HepG2 (cell line): Measurements from ENCODE around the gene TRPV5. TPM values are rescaled to one million over a fixed set of nuclear protein-coding genes. Genes with fewer than 3 reads are reported as not detected.

ENCODE experiments used
- ATAC-seq: fragments of 200-7000 bp; cut with Tn5 transposase; 3 replicates; pipeline ENCODE4 v1.9.1; 2020; ENCODE audit warnings: mild to moderate bottlenecking, moderate library complexity
- BruUV-seq: library from RNA; stranded (reverse); fragments of 400-500 nt; replicated peaks from 2 replicates; lab custom pipeline; 2021; lab: Mats Ljungman, UMichigan
- CTCF ChIA-PET: fragments of 300-600 bp; formaldehyde crosslinking; extraction: SDS; loops from one replicate; lab custom pipeline; 2021; ENCODE audit warnings: low total read pairs, inconsistent platforms, low intra/inter-chr PET ratio; lab: Yijun Ruan, JAX
- POLR2A ChIA-PET: fragments of 350-600 bp; sonication (Branson Sonifier 250); formaldehyde crosslinking; loops from one replicate; lab custom pipeline; 2020; ENCODE audit warnings: antibody characterized with exemption, inconsistent platforms; lab: Yijun Ruan, JAX
- DNase-seq: peaks from one replicate; pipeline ENCODE4 v3.0.0-alpha.2; 2015; ENCODE audit warnings: low spot score
- FAIRE-seq: peaks from 3 replicates; lab custom pipeline; 2011; peaks lifted over from hg19 to GRCh38; lab: Jason Lieb, UNC
- H2AFZ ChIP-seq: one replicate; pipeline ENCODE4 v1.6.1; 2011; ENCODE audit warnings: low read length, inconsistent platforms
- H3K27ac ChIP-seq: fragments of 300-600 bp; 3 replicates; pipeline ENCODE4 v1.8.0; 2011; ENCODE audit warnings: mixed run types, mild to moderate bottlenecking, mixed read lengths, low read length, inconsistent platforms; ENCODE audit not compliant: insufficient read depth; ENCODE audit errors: extremely low read length
- H3K27me3 ChIP-seq, 2 experiments: fragments of 200-600 bp in 1 of 2; 2 replicates in 1 of 2; 3 replicates in 1 of 2; pipeline versions ENCODE4 v1.6.0 to v1.8.0; 2011; ENCODE audit warnings: low read length in 2 of 2, mild to moderate bottlenecking in 2 of 2, moderate library complexity in 2 of 2, inconsistent platforms in 1 of 2; ENCODE audit not compliant: insufficient read depth in 2 of 2, control insufficient read depth in 1 of 2
- H3K36me3 ChIP-seq, 2 experiments: fragments of 200-600 bp in 1 of 2; replicated peaks in 1 of 2; 2 replicates in 1 of 2; 3 replicates in 1 of 2; pipeline versions ENCODE4 v1.5.1 to v1.8.0; 2011; ENCODE audit warnings: low read length in 2 of 2, inconsistent platforms in 1 of 2; ENCODE audit not compliant: insufficient read depth in 2 of 2, control insufficient read depth in 1 of 2
- H3K4me1 ChIP-seq: 2 replicates; pipeline ENCODE4 v1.5.1; 2012; ENCODE audit warnings: low read length, inconsistent platforms; ENCODE audit not compliant: insufficient read depth
- H3K4me2 ChIP-seq: 2 replicates; pipeline ENCODE4 v1.6.0; 2011; ENCODE audit warnings: low read depth, low read length, inconsistent platforms
- H3K4me3 ChIP-seq, 3 experiments: fragments of 200-600 bp in 1 of 3; sonication (generic), shearing (Covaris generic) in 1 of 3; replicated peaks in 1 of 3; 2 replicates each; pipeline ENCODE4 v1.5.1; 2011 to 2016; ENCODE audit warnings: low read length in 3 of 3, inconsistent platforms in 2 of 3, low read depth in 2 of 3, mild to moderate bottlenecking in 2 of 3, control low read depth in 1 of 3, mixed read lengths in 1 of 3; ENCODE audit not compliant: insufficient read depth in 1 of 3
- H3K79me2 ChIP-seq: one replicate; pipeline ENCODE4 v1.6.1; 2011; ENCODE audit warnings: low read length, inconsistent platforms; ENCODE audit not compliant: insufficient read depth
- H3K9ac ChIP-seq: 2 replicates; pipeline ENCODE4 v1.6.0; 2011; ENCODE audit warnings: mild to moderate bottlenecking, low read depth, low read length, inconsistent platforms; ENCODE audit not compliant: insufficient read depth
- H3K9me3 ChIP-seq: 2 replicates; pipeline ENCODE4 v1.5.1; 2012; ENCODE audit warnings: mild to moderate bottlenecking, low read length
- H4K20me1 ChIP-seq: 2 replicates; pipeline ENCODE4 v1.6.0; 2011; ENCODE audit warnings: inconsistent platforms, mild to moderate bottlenecking, low read length, moderate library complexity; ENCODE audit not compliant: insufficient read depth
- ARID4A ChIP-seq: sonication (generic); formaldehyde crosslinking; IDR thresholded peaks from 2 replicates; pipeline ENCODE4 v1.5.0; 2020; ENCODE audit warnings: mild to moderate bottlenecking, missing genetic modification reagents, borderline replicate concordance
- ATAD3A ChIP-seq: sonication (generic); formaldehyde crosslinking; IDR thresholded peaks from 2 replicates; pipeline ENCODE4 v1.4.0; 2020; ENCODE audit warnings: missing genetic modification reagents
- CEBPZ ChIP-seq: IDR thresholded peaks from 2 replicates; pipeline ENCODE4 v1.6.1; 2012; ENCODE audit warnings: low read length, improper control_type of control experiment
- MTA3 ChIP-seq: sonication (generic); formaldehyde crosslinking; IDR thresholded peaks from 2 replicates; pipeline ENCODE4 v1.4.0; 2020; ENCODE audit warnings: missing genetic modification reagents
- RFX5 ChIP-seq: IDR thresholded peaks from 2 replicates; pipeline ENCODE4 v1.6.1; 2011; ENCODE audit warnings: low read depth, low read length, improper control_type of control experiment
- ZNF263 ChIP-seq: sonication (generic); formaldehyde crosslinking; IDR thresholded peaks from 2 replicates; pipeline ENCODE4 v1.4.0; 2020; ENCODE audit warnings: missing genetic modification reagents
- WGBS: methylation state at CpG from one replicate; pipeline ENCODE4 v1.1.6; 2017; ENCODE audit warnings: low lambda C conversion rate; 5-methylcytosine and 5-hydroxymethylcytosine counted together
- in situ Hi-C: cut with HindIII; loops from 2 replicates; pipeline ENCODE4 v1.10.0; 2017; ENCODE audit warnings: low pct_unique_long_range_greater_than_20kb; ENCODE audit not compliant: extremely low pct_ligation_motif_present
- intact Hi-C: fragments of 100-400 bp; cut with micrococcal nuclease; formaldehyde crosslinking; loops from one replicate; pipeline ENCODE4 v1.10.0; 2022; ENCODE audit not compliant: unreplicated experiment
- polyA plus RNA-seq, 8 experiments: library from polyadenylated mRNA; depleted of rRNA in 3 of 8; stranded (reverse) in 7 of 8; unstranded in 1 of 8; fragments of >200 nt; fragmentation: Illumina TruSeq in 4 of 8; extraction: Trizol in 4 of 8; gene quantifications; 2 replicates each; pipeline versions ENCODE4 v1.2.1 to v1.2.3, GENCODE V29; 2011 to 2016; ENCODE audit warnings: low read depth in 4 of 8, missing spikeins in 1 of 8, mixed read lengths in 1 of 8; ENCODE audit not compliant: insufficient read depth in 1 of 8
- total RNA-seq, 5 experiments: library from RNA; depleted of rRNA; stranded (reverse); fragments of >200 nt; fragmentation: Illumina TruSeq; extraction: Trizol; gene quantifications; 2 replicates each; pipeline ENCODE4 v1.2.3, GENCODE V29; 2016; ENCODE audit warnings: low read depth in 1 of 5

The TRPV5 gene
- total and polyA plus RNA-seq, 2 of the 13 experiments (the other 11 are each of a cell fraction or from before 2014, with no cell fraction given) = not detected

- H3K9ac ChIP-seq = no peak overlapping the region
- TF ChIP-seq RFX5 = no peak
- no peak for TF ChIP-seq ATAD3A
- TF ChIP-seq MTA3 = no peak
- TF ChIP-seq ARID4A (CRISPR knock-in tag) = no peak
- no peak for TF ChIP-seq ZNF263 (CRISPR knock-in tag)
- no peak for TF ChIP-seq CEBPZ
- ChIA-PET POLR2A (no interaction called here), CTCF (no interaction called here)
- H3K4me1 ChIP-seq = no peaks in the 10 kb centered on the region
- H3K9me3 ChIP-seq = no peaks in the 10 kb centered on the region
- FAIRE-seq = no peak
- H3K4me3 ChIP-seq = no peak overlapping the region
- in situ Hi-C loops = no loop called here
- 3% methylated on average over 3 of the region's 3 CpGs for WGBS
- no peak for ATAC-seq
- intact Hi-C loops = no loop called here
- no peak overlapping the region for H3K4me2 ChIP-seq
- no peaks in the 10 kb centered on the region for H4K20me1 ChIP-seq
- no peak overlapping the region for H3K27ac ChIP-seq
- BruUV-seq = no TSS peak
- H3K27me3 ChIP-seq = peaks cover 0 to 20% of the 10 kb centered on the region in 2 experiments; a peak in 1 of 5 replicates
- no peaks in the 10 kb centered on the region for H3K36me3 ChIP-seq
- DNase-seq = no peak
- H3K79me2 ChIP-seq = no peaks in the 10 kb centered on the region
- no peak overlapping the region for H2AFZ ChIP-seq
Measured at GRCh38 chr7:142945001-142945400, 11.5 kb upstream of the TRPV5 start.
